Right lobe of liver (tissue), 4 donors: Measurements from ENCODE around the gene CD3G.

Experiments used
- POLR2A ChIP-seq: fragments of 450-650 bp; IDR thresholded peaks from one replicate; pipeline ENCODE4 v1.6.1; 2017; ENCODE audit warnings: antibody characterized with exemption, mild to moderate bottlenecking
- TF ChIP-seq, protein P1 (sequence below), 4 donors: fragments of 200-600 bp in 3 of 4; fragments of 450-650 bp in 1 of 4; IDR thresholded peaks; one replicate each; pipeline versions ENCODE4 v1.5.1 to v1.8.0; 2016 to 2022; ENCODE audit warnings: antibody characterized with exemption in 4 of 4, mild to moderate bottlenecking in 2 of 4
- donor health status: DM: no; HTN: no; CAD: no.
- donor health status: DM: no; HTN: no; CAD: no.
- donor health status: DM: no; HTN: yes; CAD: no.

- TF ChIP-seq, protein P1, sequence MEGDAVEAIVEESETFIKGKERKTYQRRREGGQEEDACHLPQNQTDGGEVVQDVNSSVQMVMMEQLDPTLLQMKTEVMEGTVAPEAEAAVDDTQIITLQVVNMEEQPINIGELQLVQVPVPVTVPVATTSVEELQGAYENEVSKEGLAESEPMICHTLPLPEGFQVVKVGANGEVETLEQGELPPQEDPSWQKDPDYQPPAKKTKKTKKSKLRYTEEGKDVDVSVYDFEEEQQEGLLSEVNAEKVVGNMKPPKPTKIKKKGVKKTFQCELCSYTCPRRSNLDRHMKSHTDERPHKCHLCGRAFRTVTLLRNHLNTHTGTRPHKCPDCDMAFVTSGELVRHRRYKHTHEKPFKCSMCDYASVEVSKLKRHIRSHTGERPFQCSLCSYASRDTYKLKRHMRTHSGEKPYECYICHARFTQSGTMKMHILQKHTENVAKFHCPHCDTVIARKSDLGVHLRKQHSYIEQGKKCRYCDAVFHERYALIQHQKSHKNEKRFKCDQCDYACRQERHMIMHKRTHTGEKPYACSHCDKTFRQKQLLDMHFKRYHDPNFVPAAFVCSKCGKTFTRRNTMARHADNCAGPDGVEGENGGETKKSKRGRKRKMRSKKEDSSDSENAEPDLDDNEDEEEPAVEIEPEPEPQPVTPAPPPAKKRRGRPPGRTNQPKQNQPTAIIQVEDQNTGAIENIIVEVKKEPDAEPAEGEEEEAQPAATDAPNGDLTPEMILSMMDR (IDR thresholded peaks at IDR 0.05) = no peak
- no peak for TF ChIP-seq POLR2A
These were observed 23.6 kb upstream of the CD3G start for GRCh38 chr11:118320515-118320914.
